OCI-LY3 (cell line): Measurements from ENCODE around the gene SARDH.

Source experiments
- EZH2phosphoT487 ChIP-seq: fragments of 200-600 bp; shearing (Covaris generic); IDR thresholded peaks from 2 replicates; pipeline ENCODE4 v1.6.1; 2018; ENCODE audit warnings: antibody characterized with exemption, mixed run types, low read depth
- TF ChIP-seq, protein P1 (sequence below): fragments of 200-600, 300-600 bp; sonication (generic); IDR thresholded peaks from 2 replicates; pipeline ENCODE4 v1.5.1; 2014; ENCODE audit warnings: antibody characterized with exemption, low read length, low read depth

DNA sequence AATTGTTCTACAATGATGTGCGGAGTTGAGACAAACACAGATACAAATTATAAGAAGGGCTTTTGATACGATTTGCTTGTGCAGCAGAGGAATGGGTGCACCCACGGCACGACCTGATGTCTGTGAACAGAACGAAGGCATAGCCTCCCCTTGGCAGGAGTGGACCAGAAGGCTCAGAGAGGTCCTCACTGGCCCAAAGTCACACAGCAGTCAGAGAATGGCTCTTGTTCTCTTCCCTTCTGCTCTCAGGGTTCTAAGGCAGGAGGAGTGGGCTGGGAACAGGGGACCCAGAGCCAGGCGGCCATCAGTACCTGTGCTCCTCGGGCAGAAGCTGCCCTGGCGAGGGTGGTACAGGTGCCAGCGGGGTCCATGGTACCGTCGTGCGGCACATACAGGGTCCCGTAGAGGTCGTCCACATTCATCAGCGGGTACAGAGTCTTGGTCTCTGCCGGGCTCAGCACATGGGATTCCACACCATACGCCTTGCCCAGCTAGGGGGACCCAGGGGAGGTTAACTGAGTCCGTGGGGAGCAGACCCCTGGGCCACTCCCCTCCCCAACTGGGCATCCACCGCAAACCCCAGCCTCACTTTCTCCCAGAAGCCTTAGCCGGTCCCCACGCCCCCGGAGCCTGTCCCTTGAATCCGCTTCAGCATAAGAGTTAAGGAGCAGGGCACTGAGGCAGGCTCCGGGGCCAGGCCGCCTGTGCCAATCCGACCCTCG, 7.0 kb downstream of the SARDH start:
- TF ChIP-seq, protein P1, sequence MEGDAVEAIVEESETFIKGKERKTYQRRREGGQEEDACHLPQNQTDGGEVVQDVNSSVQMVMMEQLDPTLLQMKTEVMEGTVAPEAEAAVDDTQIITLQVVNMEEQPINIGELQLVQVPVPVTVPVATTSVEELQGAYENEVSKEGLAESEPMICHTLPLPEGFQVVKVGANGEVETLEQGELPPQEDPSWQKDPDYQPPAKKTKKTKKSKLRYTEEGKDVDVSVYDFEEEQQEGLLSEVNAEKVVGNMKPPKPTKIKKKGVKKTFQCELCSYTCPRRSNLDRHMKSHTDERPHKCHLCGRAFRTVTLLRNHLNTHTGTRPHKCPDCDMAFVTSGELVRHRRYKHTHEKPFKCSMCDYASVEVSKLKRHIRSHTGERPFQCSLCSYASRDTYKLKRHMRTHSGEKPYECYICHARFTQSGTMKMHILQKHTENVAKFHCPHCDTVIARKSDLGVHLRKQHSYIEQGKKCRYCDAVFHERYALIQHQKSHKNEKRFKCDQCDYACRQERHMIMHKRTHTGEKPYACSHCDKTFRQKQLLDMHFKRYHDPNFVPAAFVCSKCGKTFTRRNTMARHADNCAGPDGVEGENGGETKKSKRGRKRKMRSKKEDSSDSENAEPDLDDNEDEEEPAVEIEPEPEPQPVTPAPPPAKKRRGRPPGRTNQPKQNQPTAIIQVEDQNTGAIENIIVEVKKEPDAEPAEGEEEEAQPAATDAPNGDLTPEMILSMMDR = no peak
- no peak for TF ChIP-seq EZH2phosphoT487
